ENCODE measurements around the gene ZNF653. TPM values are rescaled to one million over a fixed set of nuclear protein-coding genes. Genes with fewer than 3 reads are reported as not detected.
"Not testable (repeated sequence)": the region's sequence is repeated elsewhere in the genome, so short reads cannot be mapped to it uniquely, and the experiment has no call there.

The ZNF653 gene
- total RNA-seq, 5 donors from 2014 or later (not counting 1 experiment from before 2014, with no cell fraction given), result 12.7 to 24.8 (median 22.2) TPM

DNA sequence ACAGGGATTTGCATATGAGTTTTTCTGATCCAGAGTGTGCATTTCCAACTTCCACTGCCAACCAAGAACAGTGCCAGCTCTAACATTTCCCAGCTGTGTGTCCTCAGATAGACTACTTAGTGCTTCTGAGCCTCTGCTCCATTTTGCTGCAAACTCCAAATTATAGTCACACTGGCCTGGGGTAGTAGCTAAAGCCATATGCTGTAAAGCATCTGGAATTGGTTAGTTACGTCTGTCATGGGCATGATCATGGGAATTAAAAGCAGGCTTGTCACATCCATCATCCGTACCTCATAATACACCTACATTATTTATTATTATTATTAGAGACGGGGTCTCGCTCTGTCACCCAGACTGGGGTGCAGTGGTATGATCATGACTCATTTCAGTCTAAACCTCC, 31.9 kb downstream of the ZNF653 start:
- Mint-ChIP-seq H3K27ac (no peak overlapping the region), H3K36me3 (no peaks in the 10 kb centered on the region), H3K4me3 (no peak overlapping the region), H3K4me1 (peaks cover 0 to under 1% (median under 1%) of the 10 kb centered on the region in 3 donors), H3K27me3 (peaks cover 8 to 20% of the 10 kb centered on the region in 2 donors), H3K9me3 (no peaks in the 10 kb centered on the region)
- Histone ChIP-seq H3K9me3 (no peaks in the 10 kb centered on the region), H3K4me3 (ENCODE audit: control insufficient read depth in 1 of 2, extremely low read depth in 1 of 2, low read length in 1 of 2) (no peak overlapping the region), H3K27ac (ENCODE audit: low read length) (no peak overlapping the region), H3K36me3 (ENCODE audit: control insufficient read depth in 2 of 2, extremely low read depth in 1 of 2, insufficient read depth in 1 of 2, low read length in 1 of 2) (no peaks in the 10 kb centered on the region), H3K4me1 (ENCODE audit: control insufficient read depth in 1 of 2, extremely low read depth in 1 of 2, insufficient read depth in 2 of 2, low read length in 2 of 2) (no peaks in the 10 kb centered on the region), H3K27me3 (replicated peaks in 1 of 2; ENCODE audit: control insufficient read depth in 2 of 2, extremely low read depth in 1 of 2, insufficient read depth in 2 of 2, low read length in 1 of 2) (peaks cover 2 to 24% of the 10 kb centered on the region in 2 experiments)
- ATAC-seq (replicated peaks in 1 of 4), result no peak
- POLR2A ChIA-PET, result no interaction called here
- CTCF ChIA-PET, result no interaction called here
- WGBS (ENCODE audit: insufficient coverage), result 60% methylated on average over 1 of the region's 4 CpGs
- DNase-seq, result no peak

DNA sequence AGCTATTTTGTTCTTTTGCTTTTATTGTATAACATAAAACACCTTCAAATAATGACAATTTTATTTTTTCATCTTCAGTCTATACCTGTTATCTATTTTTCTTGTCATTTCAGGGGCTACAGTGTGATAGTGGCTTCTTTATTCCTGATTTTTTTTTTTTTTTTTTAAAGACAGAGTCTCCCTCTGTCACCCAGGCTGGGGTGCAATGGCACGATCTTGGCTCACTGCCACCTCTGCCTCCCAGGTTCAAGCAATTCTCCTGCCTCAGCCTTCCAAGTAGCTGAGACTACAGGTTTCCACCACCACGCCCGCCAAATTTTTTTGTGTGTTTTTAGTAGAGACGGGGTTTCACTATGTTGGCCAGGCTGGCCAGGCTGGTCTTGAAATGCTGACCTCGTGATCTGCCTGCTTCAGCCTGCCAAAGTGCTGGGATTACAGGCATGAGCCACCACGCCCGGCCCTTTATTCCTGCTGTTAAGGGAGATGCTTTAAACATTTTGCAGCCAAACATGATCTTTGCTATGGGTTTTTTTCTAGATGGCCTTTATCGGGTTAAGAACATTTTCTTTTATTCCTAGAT, 37.3 kb downstream of the ZNF653 start:
- H3K4me1 ChIP-seq (ENCODE audit: control insufficient read depth in 1 of 2, extremely low read depth in 1 of 2, insufficient read depth in 2 of 2, low read length in 2 of 2); H3K4me1 Mint-ChIP-seq; H3K9me3 ChIP-seq; H3K27ac ChIP-seq (ENCODE audit: low read length); H3K27ac Mint-ChIP-seq; ATAC-seq (replicated peaks in 1 of 4); H3K4me3 ChIP-seq (ENCODE audit: control insufficient read depth in 1 of 2, extremely low read depth in 1 of 2, low read length in 1 of 2); H3K4me3 Mint-ChIP-seq; DNase-seq; H3K9me3 Mint-ChIP-seq; H3K36me3 ChIP-seq (ENCODE audit: control insufficient read depth in 2 of 2, extremely low read depth in 1 of 2, insufficient read depth in 1 of 2, low read length in 1 of 2); H3K36me3 Mint-ChIP-seq: not testable (repeated sequence)
- no CpG with 5 or more reads among the region's 8 CpGs for WGBS (ENCODE audit: insufficient coverage)
- POLR2A ChIA-PET, result interaction anchor here in 1 of 2 donors (0.7 kb wide), 1 partner anchor 458 kb away, joined by 5 read pairs; no protein-coding TSS in a partner anchor
- peaks cover 6 to 10% of the 10 kb centered on the region in 2 donors for H3K27me3 Mint-ChIP-seq
- peaks cover 0 to 36% of the 10 kb centered on the region in 2 experiments for H3K27me3 ChIP-seq (replicated peaks in 1 of 2; ENCODE audit: control insufficient read depth in 2 of 2, extremely low read depth in 1 of 2, insufficient read depth in 2 of 2, low read length in 1 of 2)
- CTCF ChIA-PET, result interaction anchor here in 1 of 2 donors (0.9 kb wide), 1 partner anchor 15 kb away, joined by 4 read pairs; no protein-coding TSS in a partner anchor

DNA sequence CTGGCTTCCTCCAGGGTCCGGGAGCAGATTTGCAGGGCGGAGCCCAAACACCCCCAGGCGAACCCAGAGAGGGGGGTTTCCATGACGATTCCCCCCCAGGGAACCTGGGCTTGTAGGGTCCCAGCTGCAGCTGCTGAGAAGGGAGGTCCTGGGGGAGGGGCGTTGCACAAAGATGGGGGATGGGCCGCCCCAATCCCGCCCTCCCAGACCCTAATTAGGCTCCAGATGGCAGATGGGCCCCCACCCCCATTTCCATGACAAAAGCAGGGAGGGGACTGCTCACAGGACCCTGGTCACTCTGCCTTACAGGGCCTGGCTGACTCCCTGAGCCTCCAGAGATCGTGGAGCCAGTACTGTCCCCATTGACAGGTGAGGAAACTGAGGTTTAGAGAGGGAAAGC, 40.0 kb downstream of the ZNF653 start:
- no peak overlapping the region for H3K27ac ChIP-seq (ENCODE audit: low read length)
- DNase-seq, result no peak
- POLR2A ChIA-PET, result no interaction called here
- no peak overlapping the region for H3K4me3 ChIP-seq (ENCODE audit: control insufficient read depth in 1 of 2, extremely low read depth in 1 of 2, low read length in 1 of 2)
- Mint-ChIP-seq H3K9me3 (no peaks in the 10 kb centered on the region), H3K27me3 (peaks cover 5 to 10% of the 10 kb centered on the region in 2 donors), H3K27ac (no peak overlapping the region), H3K4me1 (peaks cover 0 to 4% (median 2%) of the 10 kb centered on the region in 3 donors), H3K36me3 (no peaks in the 10 kb centered on the region), H3K4me3 (no peak overlapping the region)
- whole genome bisulfite sequencing (ENCODE audit: insufficient coverage), result 83% methylated on average over 1 of the region's 8 CpGs
- CTCF ChIA-PET, result interaction anchor here in 1 of 2 donors (0.6 kb wide), 1 partner anchor 1230 kb away, joined by 7 read pairs; no protein-coding TSS in a partner anchor
- H3K27me3 ChIP-seq (replicated peaks in 1 of 2; ENCODE audit: control insufficient read depth in 2 of 2, extremely low read depth in 1 of 2, insufficient read depth in 2 of 2, low read length in 1 of 2), result peaks cover 0 to 33% of the 10 kb centered on the region in 2 experiments
- no peaks in the 10 kb centered on the region for H3K36me3 ChIP-seq (ENCODE audit: control insufficient read depth in 2 of 2, extremely low read depth in 1 of 2, insufficient read depth in 1 of 2, low read length in 1 of 2)
- ATAC-seq (replicated peaks in 1 of 4), result no peak
- H3K4me1 ChIP-seq (ENCODE audit: control insufficient read depth in 1 of 2, extremely low read depth in 1 of 2, insufficient read depth in 2 of 2, low read length in 2 of 2), result no peaks in the 10 kb centered on the region
- H3K9me3 ChIP-seq, result no peaks in the 10 kb centered on the region

DNA sequence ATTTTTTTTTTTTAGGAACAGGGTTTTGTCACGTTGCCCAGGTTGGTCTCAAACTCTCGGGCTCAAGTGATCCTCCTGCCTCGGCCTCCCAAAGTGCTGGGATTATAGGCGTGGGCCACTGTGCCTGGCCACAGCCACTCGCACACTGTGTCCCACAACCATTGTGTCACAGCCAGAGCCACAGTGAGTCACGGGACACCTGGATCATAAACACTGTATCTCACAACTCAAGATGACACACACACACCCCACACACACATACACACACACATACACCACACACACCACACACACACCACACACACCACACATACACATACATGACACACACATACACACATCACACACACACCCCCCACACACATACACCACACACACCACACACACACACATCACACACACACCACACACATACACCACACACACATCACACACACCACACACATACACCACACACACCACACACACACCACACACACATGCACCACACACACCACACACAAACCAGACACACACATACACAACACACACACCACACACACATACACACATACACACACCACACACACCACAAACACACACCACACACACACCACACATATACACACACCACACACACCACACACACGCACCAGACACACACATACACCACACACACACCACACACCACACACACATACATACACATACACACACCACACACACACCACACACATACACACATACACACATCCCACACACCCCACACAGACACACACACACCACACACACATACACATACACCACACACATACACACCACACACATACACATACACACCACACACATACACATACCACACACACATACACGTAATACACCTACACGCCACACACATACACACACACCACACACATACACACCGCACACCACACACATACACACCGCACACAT, 41.0 kb downstream of the ZNF653 start:
- Histone ChIP-seq H3K27me3 (replicated peaks in 1 of 2; ENCODE audit: control insufficient read depth in 2 of 2, extremely low read depth in 1 of 2, insufficient read depth in 2 of 2, low read length in 1 of 2) (peaks cover 0 to 35% of the 10 kb centered on the region in 2 experiments), H3K27ac (ENCODE audit: low read length) (no peak overlapping the region), H3K36me3 (ENCODE audit: control insufficient read depth in 2 of 2, extremely low read depth in 1 of 2, insufficient read depth in 1 of 2, low read length in 1 of 2) (no peaks in the 10 kb centered on the region), H3K4me1 (ENCODE audit: control insufficient read depth in 1 of 2, extremely low read depth in 1 of 2, insufficient read depth in 2 of 2, low read length in 2 of 2) (no peaks in the 10 kb centered on the region), H3K9me3 (no peaks in the 10 kb centered on the region), H3K4me3 (ENCODE audit: control insufficient read depth in 1 of 2, extremely low read depth in 1 of 2, low read length in 1 of 2) (no peak overlapping the region)
- Mint-ChIP-seq H3K4me3 (no peak overlapping the region), H3K36me3 (no peaks in the 10 kb centered on the region), H3K27ac (no peak overlapping the region), H3K4me1 (peaks cover 0 to 4% (median 2%) of the 10 kb centered on the region in 3 donors), H3K27me3 (peaks cover 13 to 14% of the 10 kb centered on the region in 2 donors), H3K9me3 (no peaks in the 10 kb centered on the region)
- ATAC-seq (replicated peaks in 1 of 4), result no peak
- POLR2A ChIA-PET, result no interaction called here
- DNase-seq, result no peak
- WGBS (ENCODE audit: insufficient coverage), result 86% methylated on average over 11 of the region's 11 CpGs
- CTCF ChIA-PET, result no interaction called here

DNA sequence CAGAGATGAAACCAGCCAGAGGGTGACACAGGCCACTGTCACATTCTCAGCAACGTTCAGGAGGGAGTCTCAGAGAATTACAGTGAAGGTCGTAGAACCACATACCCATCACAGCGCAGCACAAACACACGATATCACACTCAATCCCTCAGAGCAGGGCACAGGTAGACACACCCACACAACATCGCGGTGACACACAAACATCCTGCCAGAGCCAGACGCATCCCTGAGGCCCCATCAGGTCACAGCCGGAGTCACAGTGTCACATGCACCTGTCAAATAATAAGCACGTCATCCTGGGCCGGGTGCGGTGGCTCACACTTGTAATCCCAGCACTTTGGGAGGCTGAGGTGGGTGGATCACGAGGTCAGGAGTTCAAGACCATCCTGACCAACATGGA, 42.2 kb downstream of the ZNF653 start:
- Histone ChIP-seq H3K9me3 (no peaks in the 10 kb centered on the region), H3K36me3 (ENCODE audit: control insufficient read depth in 2 of 2, extremely low read depth in 1 of 2, insufficient read depth in 1 of 2, low read length in 1 of 2) (no peaks in the 10 kb centered on the region), H3K27me3 (replicated peaks in 1 of 2; ENCODE audit: control insufficient read depth in 2 of 2, extremely low read depth in 1 of 2, insufficient read depth in 2 of 2, low read length in 1 of 2) (peaks cover 0 to 35% of the 10 kb centered on the region in 2 experiments), H3K27ac (ENCODE audit: low read length) (no peak overlapping the region), H3K4me3 (ENCODE audit: control insufficient read depth in 1 of 2, extremely low read depth in 1 of 2, low read length in 1 of 2) (no peak overlapping the region), H3K4me1 (ENCODE audit: control insufficient read depth in 1 of 2, extremely low read depth in 1 of 2, insufficient read depth in 2 of 2, low read length in 2 of 2) (no peaks in the 10 kb centered on the region)
- 58% methylated on average over 7 of the region's 12 CpGs for WGBS (ENCODE audit: insufficient coverage)
- H3K27me3 Mint-ChIP-seq, result peaks cover 14 to 15% of the 10 kb centered on the region in 2 donors
- DNase-seq (peak in 1 of 35 experiments; percentile 10), ATAC-seq (replicated peaks in 1 of 4) (peak in 2 of 4 experiments; percentile 38 to 49)
- H3K4me3 Mint-ChIP-seq, result no peak overlapping the region
- H3K27ac Mint-ChIP-seq, result no peak overlapping the region
- peaks cover 0 to 4% (median 2%) of the 10 kb centered on the region in 3 donors for H3K4me1 Mint-ChIP-seq
- ChIA-PET CTCF (no interaction called here), POLR2A (no interaction called here)
- H3K9me3 Mint-ChIP-seq, result no peaks in the 10 kb centered on the region
- no peaks in the 10 kb centered on the region for H3K36me3 Mint-ChIP-seq

DNA sequence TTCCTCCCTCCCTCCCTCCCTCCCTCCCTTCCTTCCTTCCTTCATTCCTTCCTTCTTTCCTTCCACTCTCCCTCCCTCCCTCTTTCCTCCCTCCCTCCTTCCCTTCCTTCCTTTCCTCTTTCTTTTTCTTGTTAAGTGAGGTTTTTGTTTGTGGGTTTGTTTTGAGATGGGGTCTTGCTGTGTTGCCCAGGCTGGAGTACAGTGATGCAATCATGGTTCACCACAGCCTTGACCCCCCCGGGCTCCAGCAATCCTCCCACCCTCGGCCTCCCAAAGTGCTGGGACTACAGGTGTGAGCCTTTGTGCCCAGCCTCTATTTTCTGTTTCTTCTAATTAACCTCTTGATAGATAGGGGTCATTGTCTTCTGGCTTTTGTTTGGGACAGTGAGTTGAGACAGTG, 44.2 kb downstream of the ZNF653 start:
- DNase-seq, result no peak
- Mint-ChIP-seq H3K27me3 (peaks cover 18 to 21% of the 10 kb centered on the region in 2 donors), H3K36me3 (no peaks in the 10 kb centered on the region), H3K4me3 (no peak overlapping the region), H3K27ac (no peak overlapping the region), H3K4me1 (peaks cover 0 to 4% (median 2%) of the 10 kb centered on the region in 3 donors), H3K9me3 (no peaks in the 10 kb centered on the region)
- H3K27ac ChIP-seq (ENCODE audit: low read length), result no peak overlapping the region
- no peak for ATAC-seq (replicated peaks in 1 of 4)
- H3K4me1 ChIP-seq (ENCODE audit: control insufficient read depth in 1 of 2, extremely low read depth in 1 of 2, insufficient read depth in 2 of 2, low read length in 2 of 2), result no peaks in the 10 kb centered on the region
- H3K9me3 ChIP-seq, result no peaks in the 10 kb centered on the region
- no CpG with 5 or more reads among the region's 2 CpGs for WGBS (ENCODE audit: insufficient coverage)
- H3K27me3 ChIP-seq (replicated peaks in 1 of 2; ENCODE audit: control insufficient read depth in 2 of 2, extremely low read depth in 1 of 2, insufficient read depth in 2 of 2, low read length in 1 of 2), result peaks cover 0 to 40% of the 10 kb centered on the region in 2 experiments
- no peak overlapping the region for H3K4me3 ChIP-seq (ENCODE audit: control insufficient read depth in 1 of 2, extremely low read depth in 1 of 2, low read length in 1 of 2)
- no peaks in the 10 kb centered on the region for H3K36me3 ChIP-seq (ENCODE audit: control insufficient read depth in 2 of 2, extremely low read depth in 1 of 2, insufficient read depth in 1 of 2, low read length in 1 of 2)
- ChIA-PET CTCF (interaction anchor here in 1 of 2 donors (0.6 kb wide), 1 partner anchor 540 kb away, joined by 3 read pairs; no protein-coding TSS in a partner anchor), POLR2A (interaction anchor here in 1 of 2 donors (0.7 kb wide), 1 partner anchor 38 kb away, joined by 4 read pairs; no protein-coding TSS in a partner anchor)
